Measurements from ENCODE around the gene ZNF860. TPM values are rescaled to one million over a fixed set of nuclear protein-coding genes. Genes with fewer than 3 reads are reported as not detected.

The ZNF860 gene
- not detected for total RNA-seq

- DNase-seq = no peak
Observed at GRCh38 chr3:31981206-31982181, at the start of gene ZNF860, which contains the start of gene OSBPL10. ZNF860 (plus strand) TSS chr3:31981750; CDS start chr3:31989080, 7,330 bp downstream. OSBPL10 (minus strand) TSS chr3:31981262; CDS start chr3:31981179, 83 bp downstream.

- DNase-seq = no peak
Observed at GRCh38 chr3:31932990-31933389, 48.6 kb upstream of the ZNF860 start.

GRCh38 chr3:31934018-31934417 is 47.5 kb upstream of the ZNF860 start:
- no peak for DNase-seq

GRCh38 chr3:31934866-31935265 is 46.7 kb upstream of the ZNF860 start:
- DNase-seq = no peak

GRCh38 chr3:31936420-31937060 is 45.0 kb upstream of the ZNF860 start:
- no peak for DNase-seq

- no peak for DNase-seq
Observed at GRCh38 chr3:31937225-31937624, 44.3 kb upstream of the ZNF860 start.

GRCh38 chr3:31942446-31942845 is 39.1 kb upstream of the ZNF860 start:
- DNase-seq = no peak

GRCh38 chr3:31943041-31943440 is 38.5 kb upstream of the ZNF860 start:
- DNase-seq = no peak

- DNase-seq = no peak
Observed at GRCh38 chr3:31945738-31946052, 35.9 kb upstream of the ZNF860 start.

- DNase-seq = no peak
Observed at GRCh38 chr3:31946484-31947081, 35.0 kb upstream of the ZNF860 start.

- DNase-seq = no peak
Observed at GRCh38 chr3:31947162-31947561, 34.4 kb upstream of the ZNF860 start.

GRCh38 chr3:31947671-31948091 is 33.9 kb upstream of the ZNF860 start:
- DNase-seq = no peak

- no peak for DNase-seq
Observed at GRCh38 chr3:31948280-31948679, 33.3 kb upstream of the ZNF860 start.

GRCh38 chr3:31952205-31952604 is 29.3 kb upstream of the ZNF860 start:
- no peak for DNase-seq

- no peak for DNase-seq
Observed at GRCh38 chr3:31953091-31953490, 28.5 kb upstream of the ZNF860 start.

GRCh38 chr3:31953636-31954035 is 27.9 kb upstream of the ZNF860 start:
- no peak for DNase-seq

- no peak for DNase-seq
Observed at GRCh38 chr3:31955581-31955980, 26.0 kb upstream of the ZNF860 start.

- DNase-seq = no peak
Observed at GRCh38 chr3:31957106-31957505, 24.4 kb upstream of the ZNF860 start.

GRCh38 chr3:31958701-31959152 is 22.8 kb upstream of the ZNF860 start:
- no peak for DNase-seq

- DNase-seq = no peak
Observed at GRCh38 chr3:31959251-31959650, 22.3 kb upstream of the ZNF860 start.

- no peak for DNase-seq
Observed at GRCh38 chr3:31959951-31960792, 21.4 kb upstream of the ZNF860 start.

GRCh38 chr3:31960793-31961431 is 20.6 kb upstream of the ZNF860 start:
- DNase-seq = no peak
